OCI-LY3 (cell line): ENCODE measurements around the gene ZNF641.

Source experiments
- H2AFZ ChIP-seq: fragments of 200-600, 300-600 bp; shearing (Covaris generic); 2 replicates; pipeline ENCODE4 v1.6.0; 2014; ENCODE audit warnings: antibody characterized with exemption, low read depth, low read length
- H3K27ac ChIP-seq: fragments of 200-600, 300-600 bp; sonication (generic); 2 replicates; pipeline ENCODE4 v1.5.1; 2014; ENCODE audit warnings: mild to moderate bottlenecking, low read length, moderate library complexity, mixed read lengths
- H3K27me3 ChIP-seq: fragments of 200-600, 300-600 bp; sonication (generic); 2 replicates; pipeline ENCODE4 v1.6.1; 2014; ENCODE audit warnings: low read depth, low read length, mixed read lengths
- H3K36me3 ChIP-seq: fragments of 200-600, 300-600 bp; sonication (generic); replicated peaks from 2 replicates; pipeline ENCODE3; 2014; ENCODE audit warnings: low read depth, low read length, mixed read lengths
- H3K4me1 ChIP-seq: fragments of 300-600, 200-600 bp; sonication (generic); 2 replicates; pipeline ENCODE4 v1.6.1; 2014; ENCODE audit warnings: low read length, mixed read lengths
- H3K4me2 ChIP-seq: fragments of 200-600, 300-600 bp; sonication (generic); 2 replicates; pipeline ENCODE4 v1.6.1; 2014; ENCODE audit warnings: low read length, mixed read lengths
- H3K4me3 ChIP-seq: fragments of 300-600, 200-600 bp; sonication (generic); 2 replicates; pipeline ENCODE4 v1.5.1; 2014; ENCODE audit warnings: antibody characterized with exemption, mild to moderate bottlenecking, low read length, moderate library complexity
- H3K79me2 ChIP-seq: fragments of 300-600, 200-600 bp; shearing (Covaris generic); 2 replicates; pipeline ENCODE4 v1.6.1; 2014; ENCODE audit warnings: mild to moderate bottlenecking, low read length, mixed read lengths
- H3K9ac ChIP-seq: fragments of 300-600, 200-600 bp; shearing (Covaris generic); 2 replicates; pipeline ENCODE4 v1.6.0; 2014; ENCODE audit warnings: mild to moderate bottlenecking, low read length, moderate library complexity
- H3K9me3 ChIP-seq: fragments of 200-600, 300-600 bp; shearing (Covaris generic); 2 replicates; pipeline ENCODE4 v1.6.1; 2014; ENCODE audit warnings: low read length, mixed read lengths; ENCODE audit not compliant: insufficient read depth
- H4K20me1 ChIP-seq: fragments of 200-600, 300-600 bp; sonication (generic); 2 replicates; pipeline ENCODE4 v1.6.1; 2016; ENCODE audit warnings: low read length, mixed read lengths; ENCODE audit not compliant: insufficient read depth
- CTCF ChIP-seq: fragments of 200-600, 300-600 bp; sonication (generic); IDR thresholded peaks from 2 replicates; pipeline ENCODE4 v1.5.1; 2014; ENCODE audit warnings: antibody characterized with exemption, low read length, low read depth
- EZH2phosphoT487 ChIP-seq: fragments of 200-600 bp; shearing (Covaris generic); IDR thresholded peaks from 2 replicates; pipeline ENCODE4 v1.6.1; 2018; ENCODE audit warnings: antibody characterized with exemption, mixed run types, low read depth

Gene ZNF641

DNA sequence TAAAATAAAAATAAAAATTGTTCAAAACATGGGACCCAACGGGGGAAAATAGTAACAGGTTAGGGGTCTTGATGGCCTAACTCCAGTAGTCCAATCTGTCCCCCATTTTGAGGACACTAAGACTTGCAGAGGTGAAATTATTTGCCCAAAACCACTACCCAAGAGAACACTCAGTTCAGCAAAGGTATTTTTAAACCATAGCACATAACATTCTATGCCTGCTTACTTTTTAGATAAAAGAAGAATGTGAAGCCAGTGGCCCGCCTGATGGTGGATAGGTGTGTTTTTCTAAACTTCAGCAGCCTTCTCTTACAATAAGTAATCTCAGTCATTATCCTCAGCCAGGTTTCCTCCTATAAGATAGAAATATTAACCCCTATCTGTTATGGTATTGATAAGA, 45.5 kb downstream of the ZNF641 start:
- Histone ChIP-seq H3K36me3 (no peaks in the 10 kb centered on the region), H3K4me3 (no peak overlapping the region), H3K27ac (no peak overlapping the region), H3K9me3 (no peaks in the 10 kb centered on the region), H3K27me3 (no peaks in the 10 kb centered on the region), H3K4me1 (no peaks in the 10 kb centered on the region), H3K9ac (no peak overlapping the region), H3K79me2 (no peaks in the 10 kb centered on the region), H3K4me2 (no peak overlapping the region), H2AFZ (no peak overlapping the region), H4K20me1 (no peaks in the 10 kb centered on the region)
- TF ChIP-seq CTCF (no peak), EZH2phosphoT487 (no peak)

GRCh38 chr12:48302161-48302911, 48.4 kb downstream of the ZNF641 start:
- Histone ChIP-seq H3K79me2 (no peaks in the 10 kb centered on the region), H2AFZ (no peak overlapping the region), H3K27me3 (no peaks in the 10 kb centered on the region), H3K4me2 (no peak overlapping the region), H3K9ac (no peak overlapping the region), H3K27ac (no peak overlapping the region), H3K9me3 (no peaks in the 10 kb centered on the region), H3K36me3 (no peaks in the 10 kb centered on the region), H4K20me1 (no peaks in the 10 kb centered on the region), H3K4me1 (no peaks in the 10 kb centered on the region), H3K4me3 (no peak overlapping the region)
- TF ChIP-seq EZH2phosphoT487 (no peak), CTCF (no peak)

GRCh38 chr12:48300774-48301173, 49.9 kb downstream of the ZNF641 start:
- Histone ChIP-seq H2AFZ (no peak overlapping the region), H3K27ac (no peak overlapping the region), H3K27me3 (no peaks in the 10 kb centered on the region), H3K79me2 (no peaks in the 10 kb centered on the region), H3K4me2 (no peak overlapping the region), H3K4me3 (no peak overlapping the region), H4K20me1 (no peaks in the 10 kb centered on the region), H3K4me1 (no peaks in the 10 kb centered on the region), H3K9ac (no peak overlapping the region), H3K36me3 (no peaks in the 10 kb centered on the region), H3K9me3 (no peaks in the 10 kb centered on the region)
- no peak for TF ChIP-seq EZH2phosphoT487
- no peak for TF ChIP-seq CTCF

- Histone ChIP-seq H3K27ac (no peak overlapping the region), H3K4me3 (no peak overlapping the region), H3K9ac (no peak overlapping the region), H4K20me1 (no peaks in the 10 kb centered on the region), H3K4me2 (no peak overlapping the region), H3K9me3 (no peaks in the 10 kb centered on the region), H3K79me2 (no peaks in the 10 kb centered on the region), H2AFZ (no peak overlapping the region), H3K27me3 (no peaks in the 10 kb centered on the region), H3K4me1 (peaks cover 11% of the 10 kb centered on the region), H3K36me3 (no peaks in the 10 kb centered on the region)
- TF ChIP-seq EZH2phosphoT487 (no peak), CTCF (no peak)
Measured at GRCh38 chr12:48296586-48297282, 54.0 kb downstream of the ZNF641 start.
